K562 (cell line): ENCODE data around the gene MYO1F. TPM values are rescaled to one million over a fixed set of nuclear protein-coding genes. Genes with fewer than 3 reads are reported as not detected.

ENCODE experiments used
- BHLHE40 ChIP-seq: IDR thresholded peaks from 2 replicates; pipeline ENCODE4 v1.6.1; 2011; ENCODE audit warnings: low read length, improper control_type of control experiment
- BRD9 ChIP-seq: fragments of 450-650 bp; IDR thresholded peaks from 2 replicates; pipeline ENCODE4 v1.6.1; 2018; ENCODE audit warnings: low read depth; ENCODE audit not compliant: partially characterized antibody
- CBFB ChIP-seq: sonication (generic); formaldehyde crosslinking; IDR thresholded peaks from 2 replicates; pipeline ENCODE4 v1.4.0; 2020; ENCODE audit warnings: mild to moderate bottlenecking, missing genetic modification reagents
- CREB3L1 ChIP-seq: fragments of 450-650 bp; IDR thresholded peaks from 2 replicates; pipeline ENCODE4 v1.6.1; 2014; ENCODE audit warnings: low read depth, mild to moderate bottlenecking, moderate library complexity, borderline replicate concordance
- ETV6 ChIP-seq, 3 experiments: fragments of 150-350 bp in 1 of 3; sonication (generic) in 1 of 3; formaldehyde crosslinking in 1 of 3; IDR thresholded peaks; 2 replicates each; pipeline versions ENCODE4 v1.6.1 to v1.8.0; 2014 to 2022; ENCODE audit warnings: borderline replicate concordance in 2 of 3, low read depth in 2 of 3, antibody characterized with exemption in 1 of 3, low read length in 1 of 3, mild to moderate bottlenecking in 1 of 3, missing genetic modification reagents in 1 of 3
- FOXK1 ChIP-seq: sonication (generic); formaldehyde crosslinking; IDR thresholded peaks from 2 replicates; pipeline ENCODE4 v1.8.0; 2022; ENCODE audit warnings: missing genetic modification reagents, mild to moderate bottlenecking, borderline replicate concordance
- HDAC1 ChIP-seq, 2 experiments: fragments of 450-650 bp; IDR thresholded peaks; 2 replicates each; pipeline ENCODE4 v1.6.1; 2016 to 2017; ENCODE audit warnings: inconsistent platforms in 1 of 2, mild to moderate bottlenecking in 1 of 2, moderate library complexity in 1 of 2
- HIVEP1 ChIP-seq: fragments of 250-450 bp; sonication (Bioruptor Pico); IDR thresholded peaks from 2 replicates; pipeline ENCODE4 v1.4.0; 2020; ENCODE audit warnings: mild to moderate bottlenecking
- ILF3 ChIP-seq: fragments of 450-650 bp; IDR thresholded peaks from 2 replicates; pipeline ENCODE4 v1.6.1; 2018; ENCODE audit warnings: antibody characterized with exemption, mild to moderate bottlenecking, moderate library complexity, borderline replicate concordance
- KDM2B ChIP-seq: fragments of 250-450 bp; sonication (Bioruptor Pico); IDR thresholded peaks from 2 replicates; pipeline ENCODE4 v1.8.0; 2021; ENCODE audit warnings: mild to moderate bottlenecking, moderate library complexity
- KDM4B ChIP-seq, 2 experiments: fragments of 450-650 bp in 1 of 2; sonication (generic) in 1 of 2; IDR thresholded peaks; 2 replicates each; pipeline ENCODE4 v1.6.1; 2016 to 2017; ENCODE audit warnings: borderline replicate concordance in 2 of 2, antibody characterized with exemption in 1 of 2, low read depth in 1 of 2, mild to moderate bottlenecking in 1 of 2
- MTA1 ChIP-seq: fragments of 450-650 bp; IDR thresholded peaks from 2 replicates; pipeline ENCODE4 v1.6.1; 2017; ENCODE audit warnings: borderline replicate concordance
- NFATC3 ChIP-seq: fragments of 450-650 bp; IDR thresholded peaks from 2 replicates; pipeline ENCODE4 v1.6.1; 2017; ENCODE audit warnings: mild to moderate bottlenecking
- NR3C1 ChIP-seq: sonication (generic); formaldehyde crosslinking; IDR thresholded peaks from 2 replicates; pipeline ENCODE4 v1.8.1; 2022; ENCODE audit warnings: missing genetic modification reagents
- NR4A1 ChIP-seq, 2 experiments: fragments of 250-450 bp in 1 of 2; fragments of 450-650 bp in 1 of 2; sonication (Bioruptor Pico) in 1 of 2; IDR thresholded peaks; 2 replicates each; pipeline versions ENCODE4 v1.4.0 to v1.6.1; 2016 to 2020; ENCODE audit warnings: mild to moderate bottlenecking in 2 of 2, missing compliant biosample characterization in 1 of 2, missing genetic modification characterization in 1 of 2, moderate library complexity in 1 of 2
- PHF20 ChIP-seq: fragments of 450-650 bp; IDR thresholded peaks from 2 replicates; pipeline ENCODE4 v1.6.1; 2018; ENCODE audit not compliant: partially characterized antibody
- PHF21A ChIP-seq: fragments of 450-650 bp; IDR thresholded peaks from 2 replicates; pipeline ENCODE4 v1.6.1; 2017; ENCODE audit warnings: low read depth, borderline replicate concordance
- PTTG1 ChIP-seq: fragments of 450-650 bp; IDR thresholded peaks from 2 replicates; pipeline ENCODE4 v1.6.1; 2016; ENCODE audit warnings: low read depth, mild to moderate bottlenecking, missing genetic modification characterization, missing compliant biosample characterization
- SAFB ChIP-seq: fragments of 200-400 bp; formaldehyde crosslinking; IDR thresholded peaks from 2 replicates; pipeline ENCODE4 v1.6.1; 2017; ENCODE audit warnings: low read depth, low read length, borderline replicate concordance
- SP1 ChIP-seq: sonication (generic); formaldehyde crosslinking; IDR thresholded peaks from 2 replicates; pipeline ENCODE4 v1.8.1; 2022; ENCODE audit warnings: mild to moderate bottlenecking, missing genetic modification reagents
- SUPT5H ChIP-seq: fragments of 450-650 bp; IDR thresholded peaks from 2 replicates; pipeline ENCODE4 v1.6.1; 2016
- USF1 ChIP-seq: sonication (generic); formaldehyde crosslinking; IDR thresholded peaks from 2 replicates; pipeline ENCODE4 v1.9.0; 2022; ENCODE audit warnings: mild to moderate bottlenecking, missing genetic modification reagents
- YY1 ChIP-seq, 3 experiments: IDR thresholded peaks; 2 replicates each; pipeline ENCODE4 v1.6.1; 2011; ENCODE audit warnings: low read length in 2 of 3, mild to moderate bottlenecking in 2 of 3, moderate library complexity in 2 of 3, borderline replicate concordance in 1 of 3, control low read depth in 1 of 3, low read depth in 1 of 3; ENCODE audit not compliant: insufficient read depth in 3 of 3, insufficient replicate concordance in 2 of 3, control insufficient read depth in 1 of 3, insufficient read length in 1 of 3; ENCODE audit errors: extremely low read depth in 1 of 3
- ZNF263 ChIP-seq: sonication (generic); formaldehyde crosslinking; IDR thresholded peaks from 2 replicates; pipeline ENCODE4 v1.8.0; 2022; ENCODE audit warnings: mild to moderate bottlenecking, missing genetic modification reagents, borderline replicate concordance
- ZNF551 ChIP-seq: fragments of 250-450 bp; sonication (Bioruptor Pico); IDR thresholded peaks from 2 replicates; pipeline ENCODE4 v1.5.0; 2021; ENCODE audit warnings: mild to moderate bottlenecking, moderate library complexity
- ZNF583 ChIP-seq: fragments of 250-450 bp; sonication (Bioruptor Pico); IDR thresholded peaks from 2 replicates; pipeline ENCODE4 v1.4.0; 2020
- polyA plus RNA-seq, 8 experiments: library from polyadenylated mRNA; depleted of rRNA in 4 of 8; stranded (reverse) in 5 of 8; unstranded in 3 of 8; fragments of >200 nt; fragmentation: Nextera tagmentation in 2 of 8; fragmentation: Illumina TruSeq in 1 of 8; extraction: Ambion mirVana in 2 of 8; extraction: Trizol in 1 of 8; gene quantifications; 2 replicates each; pipeline versions ENCODE4 v1.2.1 to v1.2.3, GENCODE V29; 2011 to 2014; ENCODE audit warnings: inconsistent platforms in 1 of 8, missing spikeins in 1 of 8
- total RNA-seq, 7 experiments: library from RNA; depleted of rRNA in 6 of 7; stranded (reverse); fragments of >200 nt in 6 of 7; fragmentation: Illumina TruSeq in 2 of 7; extraction: Trizol in 2 of 7; gene quantifications; 2 replicates each; pipeline versions ENCODE4 v1.2.1 to v1.2.3, GENCODE V29; 2011 to 2021; ENCODE audit warnings: low replicate concordance in 1 of 7

Gene MYO1F
- total and polyA plus RNA-seq, 9 of the 15 experiments (the other 6 are each of a cell fraction or from before 2014, with no cell fraction given) = 0.78 to 9.4 (median 4.3) TPM

GRCh38 chr19:8505680-8506401 is 71.4 kb downstream of the MYO1F start (continued):
- TF ChIP-seq NR3C1 (CRISPR knock-in tag) (no peak), KDM2B (peak; percentile 11; the same call in 1 of the 2 replicates), SUPT5H (0 out of 2 replicates have a peak, but pooled peaks have one; percentile 46), NFATC3 (no peak), FOXK1 (CRISPR knock-in tag) (no peak), HIVEP1 (no peak), ZNF583 (CRISPR knock-in tag) (no peak), ETV6 (IDR thresholded peaks at IDR 0.05; ENCODE audit: borderline replicate concordance in 1 of 2, low read depth in 2 of 2, low read length in 1 of 2) (no peak), ETV6 (CRISPR knock-in tag; IDR thresholded peaks at IDR 0.05; ENCODE audit: borderline replicate concordance) (no peak), SP1 (CRISPR knock-in tag) (peak; percentile 55; the same call in 1 of the 2 replicates), BRD9 (no peak), BHLHE40 (peak; percentile 32; the same call in 1 of the 2 replicates), ZNF263 (CRISPR knock-in tag) (peak; percentile 95), HDAC1 (IDR thresholded peaks at IDR 0.05) (peak in 1 of 2 experiments; percentile 93; a peak in 2 of 4 replicates), CREB3L1 (peak; percentile 68; the same call in 1 of the 2 replicates), ILF3 (no peak), ZNF551 (CRISPR knock-in tag) (no peak), USF1 (CRISPR knock-in tag) (peak; percentile 81), SAFB (no peak; the same call in 1 of the 2 replicates), YY1 (IDR thresholded peaks at IDR 0.05; ENCODE audit: borderline replicate concordance in 1 of 3, control insufficient read depth in 1 of 3, extremely low read depth in 1 of 3, insufficient read depth in 3 of 3, insufficient read length in 1 of 3, insufficient replicate concordance in 2 of 3, low read depth in 1 of 3, low read length in 2 of 3) (peak in 2 of 3 experiments; percentile 23 to 34), NR4A1 (CRISPR knock-in tag; IDR thresholded peaks at IDR 0.05) (no peak), NR4A1 (tag; IDR thresholded peaks at IDR 0.05) (no peak), KDM4B (IDR thresholded peaks at IDR 0.05; ENCODE audit: borderline replicate concordance in 2 of 2, low read depth in 1 of 2) (peak in 1 of 2 experiments; percentile 53; a peak in 1 of 4 replicates), CBFB (CRISPR knock-in tag) (0 out of 2 replicates have a peak, but pooled peaks have one; percentile 32), MTA1 (no peak), PHF20 (no peak), PTTG1 (tag) (no peak), PHF21A (0 out of 2 replicates have a peak, but pooled peaks have one; percentile 9)
